ENCODE results near the gene FXYD4. TPM values are rescaled to one million over a fixed set of nuclear protein-coding genes. Genes with fewer than 3 reads are reported as not detected.

FXYD4 gene
- total RNA-seq, 1 experiment from 2014 or later: not detected

GRCh38 chr10:43420369-43421200, 49.1 kb downstream of the FXYD4 start (continued):
- TF ChIP-seq ZNF281 (CRISPR knock-in tag; IDR thresholded peaks at IDR 0.05) (peak; percentile 44; the same call in 1 of the 2 replicates), PRRX2 (CRISPR knock-in tag; IDR thresholded peaks at IDR 0.05) (no peak), ETV6 (CRISPR knock-in tag; IDR thresholded peaks at IDR 0.05) (peak; percentile 76; the same call in 1 of the 2 replicates), FOXK1 (CRISPR knock-in tag; IDR thresholded peaks at IDR 0.05) (peak; percentile 89)

DNA sequence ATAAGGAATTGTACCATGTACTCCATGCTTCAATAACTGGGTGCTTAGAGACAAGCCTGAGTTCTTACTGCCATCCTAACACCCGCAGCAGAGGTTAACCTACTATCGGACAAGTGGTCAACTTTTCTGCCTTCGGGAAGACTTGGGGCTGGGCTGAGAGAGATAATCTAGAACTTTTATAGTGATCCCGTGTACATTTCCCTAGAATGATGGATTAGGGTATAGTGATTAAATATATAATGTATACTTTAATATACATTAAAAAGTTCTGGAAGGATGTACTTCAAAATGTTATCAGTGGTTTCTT, 49.7 kb downstream of the FXYD4 start:
- H3K4me3 Mint-ChIP-seq: peak overlapping the region; percentile 74
- peaks cover 8% of the 10 kb centered on the region for H3K9me3 Mint-ChIP-seq
- peaks cover 14% of the 10 kb centered on the region for H3K36me3 Mint-ChIP-seq
- CTCF ChIA-PET: interaction anchor here (1.5 kb wide), 1 partner anchor 13 kb away, joined by 5 read pairs; no protein-coding TSS in a partner anchor
- no peak for ATAC-seq
- DNase-seq (ENCODE audit: low spot score): no peak
- H3K4me1 Mint-ChIP-seq: peaks cover 6% of the 10 kb centered on the region
- no peak for TF ChIP-seq ZBTB21 (CRISPR knock-in tag; IDR thresholded peaks at IDR 0.05; ENCODE audit: borderline replicate concordance)
- no peak for TF ChIP-seq NR2C2 (CRISPR knock-in tag; IDR thresholded peaks at IDR 0.05)
- peaks cover 20% of the 10 kb centered on the region for H3K27me3 Mint-ChIP-seq (ENCODE audit: low read depth)
- POLR2A ChIA-PET: interaction anchor here (1.5 to 1.8 kb wide), 2 partner anchors 12 to 14 kb away, joined by 5 to 8 read pairs; partner anchors contain the start of gene HNRNPF
- H3K27ac Mint-ChIP-seq: peak overlapping the region; percentile 78

DNA sequence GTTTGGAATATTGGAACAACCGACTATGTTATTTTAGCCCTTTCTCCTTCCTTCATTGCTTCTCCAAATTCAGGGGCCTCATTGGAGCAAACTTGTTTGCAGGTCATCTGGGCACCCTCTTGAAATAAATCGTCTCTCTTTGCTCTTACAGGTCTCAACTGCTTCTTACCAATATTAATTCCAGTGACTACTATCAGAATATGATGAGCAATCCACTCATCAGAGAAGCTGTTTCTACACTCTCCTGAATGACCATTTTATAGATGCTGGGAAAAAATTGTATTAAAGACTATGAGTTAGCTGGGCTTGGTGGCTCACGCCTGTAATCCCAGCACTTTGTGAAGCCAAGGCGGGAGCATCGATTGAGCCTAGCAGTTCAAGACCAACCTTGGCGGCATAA, 50.1 kb downstream of the FXYD4 start:
- Mint-ChIP-seq H3K27ac (no peak overlapping the region), H3K9me3 (peaks cover 8% of the 10 kb centered on the region), H3K36me3 (peaks cover 14% of the 10 kb centered on the region), H3K4me3 (peak overlapping the region; percentile 17; the same call in 1 of the 2 replicates), H3K4me1 (peaks cover 6% of the 10 kb centered on the region), H3K27me3 (ENCODE audit: low read depth) (peaks cover 20% of the 10 kb centered on the region)
- CTCF ChIA-PET: no interaction called here
- POLR2A ChIA-PET: no interaction called here
- DNase-seq (ENCODE audit: low spot score) (no peak), ATAC-seq (no peak)
- TF ChIP-seq GTF2I (CRISPR knock-in tag; conservative IDR thresholded peaks at IDR 0.05): no peak
- no peak for TF ChIP-seq ZBTB43 (CRISPR knock-in tag; IDR thresholded peaks at IDR 0.05)
- TF ChIP-seq ZNF263 (CRISPR knock-in tag; IDR thresholded peaks at IDR 0.05; ENCODE audit: low read depth): no peak
- no peak for TF ChIP-seq ZNF219 (CRISPR knock-in tag; IDR thresholded peaks at IDR 0.05; ENCODE audit: borderline replicate concordance)
- TF ChIP-seq, protein P1, sequence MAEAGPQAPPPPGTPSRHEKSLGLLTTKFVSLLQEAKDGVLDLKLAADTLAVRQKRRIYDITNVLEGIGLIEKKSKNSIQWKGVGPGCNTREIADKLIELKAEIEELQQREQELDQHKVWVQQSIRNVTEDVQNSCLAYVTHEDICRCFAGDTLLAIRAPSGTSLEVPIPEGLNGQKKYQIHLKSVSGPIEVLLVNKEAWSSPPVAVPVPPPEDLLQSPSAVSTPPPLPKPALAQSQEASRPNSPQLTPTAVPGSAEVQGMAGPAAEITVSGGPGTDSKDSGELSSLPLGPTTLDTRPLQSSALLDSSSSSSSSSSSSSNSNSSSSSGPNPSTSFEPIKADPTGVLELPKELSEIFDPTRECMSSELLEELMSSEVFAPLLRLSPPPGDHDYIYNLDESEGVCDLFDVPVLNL (CRISPR knock-in tag; IDR thresholded peaks at IDR 0.05; ENCODE audit: borderline replicate concordance, low read depth): no peak
- TF ChIP-seq ZNF512 (CRISPR knock-in tag; IDR thresholded peaks at IDR 0.05; ENCODE audit: borderline replicate concordance): no peak
- no peak for TF ChIP-seq ETV6 (CRISPR knock-in tag; IDR thresholded peaks at IDR 0.05)
- no peak for TF ChIP-seq ZNF138 (CRISPR knock-in tag; conservative IDR thresholded peaks at IDR 0.05)
- no peak for TF ChIP-seq ZMAT4 (CRISPR knock-in tag; IDR thresholded peaks at IDR 0.05)
- TF ChIP-seq HMGA2 (CRISPR knock-in tag; IDR thresholded peaks at IDR 0.05): no peak
- TF ChIP-seq, protein P2, sequence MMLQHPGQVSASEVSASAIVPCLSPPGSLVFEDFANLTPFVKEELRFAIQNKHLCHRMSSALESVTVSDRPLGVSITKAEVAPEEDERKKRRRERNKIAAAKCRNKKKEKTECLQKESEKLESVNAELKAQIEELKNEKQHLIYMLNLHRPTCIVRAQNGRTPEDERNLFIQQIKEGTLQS (CRISPR knock-in tag; conservative IDR thresholded peaks at IDR 0.05): no peak
- TF ChIP-seq TEAD4 (CRISPR knock-in tag; IDR thresholded peaks at IDR 0.05): no peak
- TF ChIP-seq, protein P3, sequence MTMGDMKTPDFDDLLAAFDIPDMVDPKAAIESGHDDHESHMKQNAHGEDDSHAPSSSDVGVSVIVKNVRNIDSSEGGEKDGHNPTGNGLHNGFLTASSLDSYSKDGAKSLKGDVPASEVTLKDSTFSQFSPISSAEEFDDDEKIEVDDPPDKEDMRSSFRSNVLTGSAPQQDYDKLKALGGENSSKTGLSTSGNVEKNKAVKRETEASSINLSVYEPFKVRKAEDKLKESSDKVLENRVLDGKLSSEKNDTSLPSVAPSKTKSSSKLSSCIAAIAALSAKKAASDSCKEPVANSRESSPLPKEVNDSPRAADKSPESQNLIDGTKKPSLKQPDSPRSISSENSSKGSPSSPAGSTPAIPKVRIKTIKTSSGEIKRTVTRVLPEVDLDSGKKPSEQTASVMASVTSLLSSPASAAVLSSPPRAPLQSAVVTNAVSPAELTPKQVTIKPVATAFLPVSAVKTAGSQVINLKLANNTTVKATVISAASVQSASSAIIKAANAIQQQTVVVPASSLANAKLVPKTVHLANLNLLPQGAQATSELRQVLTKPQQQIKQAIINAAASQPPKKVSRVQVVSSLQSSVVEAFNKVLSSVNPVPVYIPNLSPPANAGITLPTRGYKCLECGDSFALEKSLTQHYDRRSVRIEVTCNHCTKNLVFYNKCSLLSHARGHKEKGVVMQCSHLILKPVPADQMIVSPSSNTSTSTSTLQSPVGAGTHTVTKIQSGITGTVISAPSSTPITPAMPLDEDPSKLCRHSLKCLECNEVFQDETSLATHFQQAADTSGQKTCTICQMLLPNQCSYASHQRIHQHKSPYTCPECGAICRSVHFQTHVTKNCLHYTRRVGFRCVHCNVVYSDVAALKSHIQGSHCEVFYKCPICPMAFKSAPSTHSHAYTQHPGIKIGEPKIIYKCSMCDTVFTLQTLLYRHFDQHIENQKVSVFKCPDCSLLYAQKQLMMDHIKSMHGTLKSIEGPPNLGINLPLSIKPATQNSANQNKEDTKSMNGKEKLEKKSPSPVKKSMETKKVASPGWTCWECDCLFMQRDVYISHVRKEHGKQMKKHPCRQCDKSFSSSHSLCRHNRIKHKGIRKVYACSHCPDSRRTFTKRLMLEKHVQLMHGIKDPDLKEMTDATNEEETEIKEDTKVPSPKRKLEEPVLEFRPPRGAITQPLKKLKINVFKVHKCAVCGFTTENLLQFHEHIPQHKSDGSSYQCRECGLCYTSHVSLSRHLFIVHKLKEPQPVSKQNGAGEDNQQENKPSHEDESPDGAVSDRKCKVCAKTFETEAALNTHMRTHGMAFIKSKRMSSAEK (CRISPR knock-in tag; IDR thresholded peaks at IDR 0.05; ENCODE audit: borderline replicate concordance): no peak
- no peak for TF ChIP-seq ZNF317 (CRISPR knock-in tag; IDR thresholded peaks at IDR 0.05; ENCODE audit: borderline replicate concordance, low read depth)

Data from WTC11 (cell line).